GM18868 (cell line): ENCODE data around the gene CCDC9B.

Source experiments
- ATAC-seq: cut with Tn5 transposase; IDR thresholded peaks from one replicate; pipeline ENCODE4 v1.9.1; 2021; ENCODE audit warnings: mild to moderate bottlenecking, moderate library complexity; ENCODE audit not compliant: unreplicated experiment

CCDC9B gene

GRCh38 chr15:40293905-40294895 lies 46.5 kb downstream of the CCDC9B start:
- ATAC-seq, result no peak

GRCh38 chr15:40293006-40293405 lies 47.7 kb downstream of the CCDC9B start:
- no peak for ATAC-seq

- no peak for ATAC-seq
Measured at GRCh38 chr15:40292246-40292645, 48.5 kb downstream of the CCDC9B start.

- no peak for ATAC-seq
Measured at GRCh38 chr15:40290918-40291574, 49.7 kb downstream of the CCDC9B start.

- no peak for ATAC-seq
Measured at GRCh38 chr15:40290545-40290917, 50.2 kb downstream of the CCDC9B start.

- no peak for ATAC-seq
Measured at GRCh38 chr15:40289140-40289775, 51.5 kb downstream of the CCDC9B start.

- ATAC-seq, result no peak
Measured at GRCh38 chr15:40287968-40288367, 52.8 kb downstream of the CCDC9B start.

GRCh38 chr15:40287505-40287904 lies 53.2 kb downstream of the CCDC9B start:
- no peak for ATAC-seq

- no peak for ATAC-seq
Measured at GRCh38 chr15:40286794-40287193, 53.9 kb downstream of the CCDC9B start.

- no peak for ATAC-seq
Measured at GRCh38 chr15:40286061-40286532, 54.6 kb downstream of the CCDC9B start.

- ATAC-seq, result no peak
Measured at GRCh38 chr15:40285554-40286011, 55.2 kb downstream of the CCDC9B start.

GRCh38 chr15:40285151-40285550 lies 55.6 kb downstream of the CCDC9B start:
- no peak for ATAC-seq

GRCh38 chr15:40283615-40284300 lies 57.0 kb downstream of the CCDC9B start:
- no peak for ATAC-seq

GRCh38 chr15:40282869-40283614 lies 57.7 kb downstream of the CCDC9B start, which contains the start of gene ANKRD63:
Gene ANKRD63, minus strand, starts transcription at chr15:40283064. Its CDS starts 478 bp downstream, at chr15:40282586.
- ATAC-seq, result peak; percentile 34

GRCh38 chr15:40282147-40282868 lies 58.4 kb downstream of the CCDC9B start:
- ATAC-seq, result peak; percentile 38

GRCh38 chr15:40281801-40282146 lies 59.0 kb downstream of the CCDC9B start:
- no peak for ATAC-seq
